Karpas-422 (cell line): ENCODE results near the gene C1orf56. TPM values are rescaled to one million over a fixed set of nuclear protein-coding genes. Genes with fewer than 3 reads are reported as not detected.

Experiments
- DNase-seq: peaks from one replicate; pipeline ENCODE4 v3.0.0-alpha.2; 2015
- H2AFZ ChIP-seq: fragments of 200-600 bp; sonication (generic); 2 replicates; pipeline ENCODE4 v1.6.1; 2014; ENCODE audit warnings: antibody characterized with exemption, low read length, mixed read lengths
- H3K27ac ChIP-seq: fragments of 200-600 bp; sonication (generic); 2 replicates; pipeline ENCODE4 v1.5.1; 2014; ENCODE audit warnings: mild to moderate bottlenecking, low read length, moderate library complexity
- H3K27me3 ChIP-seq: fragments of 200-600 bp; sonication (generic); 2 replicates; pipeline ENCODE4 v1.6.1; 2014; ENCODE audit warnings: low read length, mixed read lengths
- H3K36me3 ChIP-seq: fragments of 200-600 bp; sonication (generic); 2 replicates; pipeline ENCODE4 v1.6.1; 2014; ENCODE audit warnings: low read length, mixed read lengths; ENCODE audit not compliant: insufficient read depth
- H3K4me1 ChIP-seq: fragments of 200-600 bp; sonication (generic); 2 replicates; pipeline ENCODE4 v1.6.1; 2014; ENCODE audit warnings: mild to moderate bottlenecking, low read length, mixed read lengths
- H3K4me2 ChIP-seq: fragments of 200-600 bp; sonication (generic); 2 replicates; pipeline ENCODE4 v1.6.1; 2014; ENCODE audit warnings: low read length, low read depth, mild to moderate bottlenecking; ENCODE audit not compliant: poor library complexity, severe bottlenecking
- H3K4me3 ChIP-seq: fragments of 200-600 bp; sonication (generic); 2 replicates; pipeline ENCODE4 v1.5.1; 2014; ENCODE audit warnings: mild to moderate bottlenecking, antibody characterized with exemption, low read length, mixed read lengths
- H3K79me2 ChIP-seq: fragments of 200-600 bp; sonication (generic); 2 replicates; pipeline ENCODE4 v1.6.1; 2014; ENCODE audit warnings: mild to moderate bottlenecking, low read length, mixed read lengths
- H3K9ac ChIP-seq: fragments of 200-600 bp; sonication (generic); 2 replicates; pipeline ENCODE4 v1.6.0; 2014; ENCODE audit warnings: low read length
- H3K9me2 ChIP-seq: fragments of 200-600 bp; sonication (generic), shearing (Covaris generic); replicated peaks from 2 replicates; pipeline ENCODE4 v1.6.0; 2014; ENCODE audit warnings: mild to moderate bottlenecking, low read length, moderate library complexity; ENCODE audit not compliant: insufficient read depth
- H3K9me3 ChIP-seq: fragments of 300-700, 200-600 bp; sonication (generic); 2 replicates; pipeline ENCODE4 v1.6.1; 2014; ENCODE audit warnings: low read length, mixed read lengths
- H4K20me1 ChIP-seq: fragments of 200-600 bp; sonication (generic); 2 replicates; pipeline ENCODE4 v1.6.1; 2014; ENCODE audit warnings: mild to moderate bottlenecking, antibody characterized with exemption, low read length, low read depth; ENCODE audit not compliant: insufficient read depth
- total RNA-seq: library from RNA; depleted of rRNA; stranded (reverse); fragments of >200 nt; shearing (Covaris generic); gene quantifications from 2 replicates; pipeline ENCODE4 v1.2.3, GENCODE V29; 2014; ENCODE audit warnings: low replicate concordance

Gene C1orf56
- total RNA-seq, 1 experiment from 2014 or later = 4.6 TPM

- Histone ChIP-seq H3K4me3 (peak overlapping the region; percentile 80), H3K4me2 (peak overlapping the region; percentile 95), H2AFZ (peak overlapping the region; percentile 52), H3K79me2 (peaks cover 97% of the 10 kb centered on the region), H3K4me1 (peaks cover 53% of the 10 kb centered on the region), H3K27ac (peak overlapping the region; percentile 77), H3K27me3 (no peaks in the 10 kb centered on the region), H3K9ac (peak overlapping the region; percentile 88), H3K36me3 (peaks cover 12% of the 10 kb centered on the region; the same call in 1 of the 2 replicates), H3K9me2 (no peaks in the 10 kb centered on the region), H4K20me1 (peaks cover 23% of the 10 kb centered on the region), H3K9me3 (no peaks in the 10 kb centered on the region)
- peak; percentile 73 for DNase-seq
Measured at GRCh38 chr1:151060657-151061421, 13.3 kb downstream of the C1orf56 start.

GRCh38 chr1:151061704-151062103, 14.2 kb downstream of the C1orf56 start:
- Histone ChIP-seq H3K4me1 (peaks cover 50% of the 10 kb centered on the region), H3K9ac (peak overlapping the region; percentile 88), H2AFZ (no peak overlapping the region), H3K79me2 (peaks cover 95% of the 10 kb centered on the region), H3K9me3 (no peaks in the 10 kb centered on the region), H4K20me1 (peaks cover 19% of the 10 kb centered on the region), H3K4me3 (peak overlapping the region; percentile 80), H3K9me2 (no peaks in the 10 kb centered on the region), H3K36me3 (peaks cover 7% of the 10 kb centered on the region; the same call in 1 of the 2 replicates), H3K4me2 (peak overlapping the region; percentile 95), H3K27me3 (no peaks in the 10 kb centered on the region), H3K27ac (peak overlapping the region; percentile 77)
- DNase-seq = no peak

- H3K36me3 ChIP-seq = peaks cover 5% of the 10 kb centered on the region; the same call in 1 of the 2 replicates
- H3K9ac ChIP-seq = no peak overlapping the region
- no peak overlapping the region for H2AFZ ChIP-seq
- H3K4me2 ChIP-seq = peak overlapping the region; percentile 5
- peaks cover 8% of the 10 kb centered on the region for H4K20me1 ChIP-seq
- no peaks in the 10 kb centered on the region for H3K9me2 ChIP-seq
- H3K9me3 ChIP-seq = no peaks in the 10 kb centered on the region
- H3K27ac ChIP-seq = no peak overlapping the region
- no peak overlapping the region for H3K4me3 ChIP-seq
- peaks cover 93% of the 10 kb centered on the region for H3K79me2 ChIP-seq
- no peak for DNase-seq
- peaks cover 45% of the 10 kb centered on the region for H3K4me1 ChIP-seq
- no peaks in the 10 kb centered on the region for H3K27me3 ChIP-seq
Measured at GRCh38 chr1:151062741-151063371, 15.3 kb downstream of the C1orf56 start.

GRCh38 chr1:151065089-151065645, 17.6 kb downstream of the C1orf56 start:
- Histone ChIP-seq H3K27me3 (no peaks in the 10 kb centered on the region), H2AFZ (no peak overlapping the region), H3K9ac (no peak overlapping the region), H3K79me2 (peaks cover 85% of the 10 kb centered on the region), H3K27ac (peak overlapping the region; percentile 32), H3K9me3 (no peaks in the 10 kb centered on the region), H4K20me1 (no peaks in the 10 kb centered on the region), H3K4me3 (no peak overlapping the region), H3K4me2 (no peak overlapping the region), H3K36me3 (peaks cover 8% of the 10 kb centered on the region; the same call in 1 of the 2 replicates), H3K4me1 (peaks cover 52% of the 10 kb centered on the region), H3K9me2 (no peaks in the 10 kb centered on the region)
- DNase-seq = no peak

- Histone ChIP-seq H3K27me3 (no peaks in the 10 kb centered on the region), H2AFZ (no peak overlapping the region), H3K9ac (no peak overlapping the region), H3K4me1 (peaks cover 43% of the 10 kb centered on the region), H3K4me3 (no peak overlapping the region), H3K4me2 (no peak overlapping the region), H3K27ac (no peak overlapping the region), H3K79me2 (peaks cover 69% of the 10 kb centered on the region), H3K9me2 (no peaks in the 10 kb centered on the region), H3K36me3 (peaks cover 8% of the 10 kb centered on the region; the same call in 1 of the 2 replicates), H4K20me1 (no peaks in the 10 kb centered on the region), H3K9me3 (no peaks in the 10 kb centered on the region)
- DNase-seq = no peak
Measured at GRCh38 chr1:151067185-151067584, 19.6 kb downstream of the C1orf56 start.

- Histone ChIP-seq H3K9me3 (no peaks in the 10 kb centered on the region), H2AFZ (no peak overlapping the region), H3K9ac (peak overlapping the region; percentile 27; the same call in 1 of the 2 replicates), H4K20me1 (no peaks in the 10 kb centered on the region), H3K4me1 (peaks cover 39% of the 10 kb centered on the region), H3K4me2 (peak overlapping the region; percentile 95), H3K27ac (peak overlapping the region; percentile 41), H3K27me3 (no peaks in the 10 kb centered on the region), H3K36me3 (peaks cover 3% of the 10 kb centered on the region; the same call in 1 of the 2 replicates), H3K4me3 (peak overlapping the region; percentile 92; the same call in 1 of the 2 replicates), H3K9me2 (no peaks in the 10 kb centered on the region), H3K79me2 (peaks cover 56% of the 10 kb centered on the region)
- DNase-seq = no peak
Measured at GRCh38 chr1:151069103-151069486, 21.5 kb downstream of the C1orf56 start.

GRCh38 chr1:151070474-151071276, 23.1 kb downstream of the C1orf56 start, which contains the start of gene GABPB2:
TSS of gene GABPB2 (plus strand) at chr1:151070761. CDS start at chr1:151088190, 17,429 bp downstream.
- Histone ChIP-seq H3K27me3 (no peaks in the 10 kb centered on the region), H3K9me3 (no peaks in the 10 kb centered on the region), H3K27ac (peak within 1 kb of the TSS; percentile 97), H3K79me2 (peaks cover 41% of the 10 kb centered on the region), H4K20me1 (no peaks in the 10 kb centered on the region), H3K4me3 (peak within 1 kb of the TSS; percentile 92), H3K4me1 (peaks cover 26% of the 10 kb centered on the region), H3K9ac (peak within 1 kb of the TSS; percentile 100), H3K36me3 (peaks cover 3% of the 10 kb centered on the region; the same call in 1 of the 2 replicates), H3K9me2 (no peaks in the 10 kb centered on the region), H2AFZ (peak within 1 kb of the TSS; percentile 80), H3K4me2 (peak within 1 kb of the TSS; percentile 95)
- DNase-seq = peak; percentile 96
